Cerebellar nuclear complex (tissue), 1 donor: ENCODE data around the gene KIAA0930.
"Not testable (repeated sequence)": the region's sequence is repeated elsewhere in the genome, so short reads cannot be mapped to it uniquely, and the experiment has no call there.

Source experiments
- DNase-seq, 2 experiments: peaks; one replicate each; lab custom pipeline; 2025; lab: John Stamatoyannopoulos, UW

Gene KIAA0930

DNA sequence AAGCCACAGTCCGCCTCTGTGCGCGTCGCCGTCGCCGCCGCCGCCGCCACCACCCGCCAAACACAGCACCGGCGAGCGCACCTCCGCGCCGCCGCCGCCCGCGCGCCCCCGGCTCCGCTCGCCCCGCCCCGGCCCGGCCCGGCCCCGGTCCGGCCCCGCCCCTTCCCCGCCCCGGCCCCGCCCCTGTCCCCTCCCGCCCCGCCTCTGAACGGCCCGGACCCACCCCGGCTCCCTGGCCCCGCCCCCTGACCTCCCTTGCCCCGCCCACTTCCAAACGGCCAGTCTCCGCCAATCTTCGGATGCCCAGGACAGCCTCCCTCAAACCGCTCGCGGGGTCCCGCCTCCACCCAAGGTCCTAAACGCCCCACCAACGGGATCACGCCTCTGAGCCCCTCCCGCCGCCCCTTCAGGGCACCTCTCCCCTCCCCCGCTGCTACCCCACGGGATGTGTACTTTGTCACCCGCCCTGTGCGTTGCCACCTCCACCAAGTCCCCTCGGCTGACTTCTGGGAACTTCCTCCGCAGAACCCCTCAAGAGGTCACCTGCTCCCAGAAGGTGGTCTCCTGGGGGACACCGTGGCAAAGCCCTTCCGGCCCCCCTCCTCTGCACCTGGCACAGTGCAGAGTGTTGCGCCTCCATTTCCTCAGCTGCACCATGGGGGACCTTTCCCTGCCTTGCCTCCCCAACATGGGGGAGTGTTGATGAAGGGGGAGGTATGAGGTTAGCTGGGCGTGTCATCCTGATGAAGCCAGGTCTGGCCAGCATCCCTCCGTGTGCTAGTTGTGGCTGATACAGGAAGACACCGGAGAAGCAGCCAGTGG lies at the start of gene KIAA0930:
Gene KIAA0930, minus strand, starts transcription at position 85 of the 822 bp plus-strand sequence. CDS start 191 bp downstream, outside the sequence.
- no peak for DNase-seq

- DNase-seq, result no peak
These were observed 46.3 kb upstream of the KIAA0930 start for GRCh38 chr22:45286854-45287551.

DNA sequence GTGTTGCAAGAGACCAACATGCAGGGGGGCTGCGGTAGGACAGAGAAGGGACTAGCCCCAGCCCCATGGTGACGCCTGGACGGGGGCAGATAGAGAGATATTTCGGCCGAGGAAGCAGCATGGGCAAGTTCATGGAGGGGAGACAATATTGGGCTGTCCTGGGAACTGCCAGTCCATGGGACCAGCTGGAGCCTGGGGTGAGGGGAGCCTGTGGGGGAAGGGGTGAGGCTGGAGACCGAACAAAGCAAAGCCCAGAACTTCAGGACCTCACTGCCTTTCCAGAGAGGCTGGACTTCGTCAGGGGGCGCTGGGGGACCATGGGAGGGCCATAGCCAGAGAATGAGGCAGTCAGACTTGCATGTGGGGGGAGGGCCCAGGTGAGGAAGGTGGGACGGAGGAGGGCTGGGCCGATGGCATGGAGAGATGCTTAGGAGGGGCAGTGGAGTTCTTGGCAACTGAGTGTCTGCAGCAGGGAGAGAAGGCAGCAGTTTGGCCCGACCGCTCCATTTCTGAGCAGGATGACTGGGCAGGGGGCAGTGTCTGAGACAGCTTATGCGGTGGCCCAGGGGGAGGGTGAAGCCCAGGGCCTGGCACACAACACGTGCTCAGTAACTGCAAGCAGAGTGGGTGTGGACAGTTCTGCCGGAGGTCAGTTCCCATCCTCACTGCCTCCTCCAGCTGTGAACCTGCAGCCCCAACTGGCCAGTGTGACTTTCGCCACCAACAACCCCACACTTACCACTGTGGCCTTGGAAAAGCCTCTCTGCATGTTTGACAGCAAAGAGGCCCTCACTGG lies 44.8 kb upstream of the KIAA0930 start:
- no peak for DNase-seq

- DNase-seq, result no peak
These were observed 44.1 kb upstream of the KIAA0930 start, which contains the start of gene UPK3A for GRCh38 chr22:45284705-45285262. Gene UPK3A (plus strand): TSS chr22:45284949. CDS start chr22:45285014, 65 bp downstream.

- no peak for DNase-seq
These were observed 40.3 kb upstream of the KIAA0930 start for GRCh38 chr22:45281010-45281409.

DNA sequence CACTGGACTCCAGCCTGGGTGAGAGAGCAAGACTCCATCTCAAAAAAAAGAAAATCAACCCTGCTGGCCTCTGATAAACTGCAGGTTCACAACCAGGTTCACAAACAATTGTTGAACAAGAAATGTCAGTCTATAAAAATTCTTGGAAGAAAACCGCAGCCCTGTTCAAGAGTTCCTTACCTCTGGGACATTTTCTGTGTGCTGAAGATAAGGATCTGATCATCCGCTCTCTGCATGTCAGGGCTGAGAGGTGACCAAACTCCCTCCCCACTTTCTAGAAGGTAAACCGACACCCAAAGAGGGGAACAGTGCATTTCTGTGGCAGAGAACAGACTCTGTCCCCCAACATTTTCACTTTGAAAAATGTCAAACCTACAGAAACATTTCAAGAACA lies 39.9 kb upstream of the KIAA0930 start:
- no peak for DNase-seq

GRCh38 chr22:45278125-45278524 lies 37.4 kb upstream of the KIAA0930 start:
- DNase-seq, result no peak

- not testable (repeated sequence) for DNase-seq
These were observed 37.0 kb upstream of the KIAA0930 start for GRCh38 chr22:45277720-45278119.

DNA sequence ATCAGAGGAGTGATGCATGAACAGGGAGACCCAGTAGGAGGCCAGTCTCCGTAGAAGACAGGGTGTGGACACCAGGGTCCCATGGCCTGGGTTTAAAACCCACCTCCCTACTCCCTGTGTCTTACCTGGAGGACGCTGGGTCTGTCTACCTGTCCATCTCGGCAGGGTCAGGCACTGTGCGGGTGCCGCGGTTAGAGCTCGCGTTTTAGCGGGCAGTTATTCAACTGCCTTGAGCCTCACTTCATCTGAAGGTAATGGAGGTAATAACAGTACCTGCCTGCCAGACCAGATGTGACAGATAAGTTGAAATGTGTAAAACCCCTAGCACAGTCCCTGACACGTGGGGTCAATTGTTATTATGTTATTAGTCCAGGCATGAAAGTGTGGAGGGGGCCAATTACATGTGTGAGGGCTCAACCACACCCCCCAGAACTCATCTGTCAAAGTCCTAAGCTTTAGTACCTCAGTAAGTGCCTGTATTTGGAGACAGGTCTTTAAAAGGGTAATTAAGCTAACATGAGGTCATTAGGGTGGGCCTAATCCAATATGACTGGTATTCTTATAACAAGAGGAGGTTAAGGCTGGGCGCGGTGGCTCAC lies 35.9 kb upstream of the KIAA0930 start:
- no peak for DNase-seq

DNA sequence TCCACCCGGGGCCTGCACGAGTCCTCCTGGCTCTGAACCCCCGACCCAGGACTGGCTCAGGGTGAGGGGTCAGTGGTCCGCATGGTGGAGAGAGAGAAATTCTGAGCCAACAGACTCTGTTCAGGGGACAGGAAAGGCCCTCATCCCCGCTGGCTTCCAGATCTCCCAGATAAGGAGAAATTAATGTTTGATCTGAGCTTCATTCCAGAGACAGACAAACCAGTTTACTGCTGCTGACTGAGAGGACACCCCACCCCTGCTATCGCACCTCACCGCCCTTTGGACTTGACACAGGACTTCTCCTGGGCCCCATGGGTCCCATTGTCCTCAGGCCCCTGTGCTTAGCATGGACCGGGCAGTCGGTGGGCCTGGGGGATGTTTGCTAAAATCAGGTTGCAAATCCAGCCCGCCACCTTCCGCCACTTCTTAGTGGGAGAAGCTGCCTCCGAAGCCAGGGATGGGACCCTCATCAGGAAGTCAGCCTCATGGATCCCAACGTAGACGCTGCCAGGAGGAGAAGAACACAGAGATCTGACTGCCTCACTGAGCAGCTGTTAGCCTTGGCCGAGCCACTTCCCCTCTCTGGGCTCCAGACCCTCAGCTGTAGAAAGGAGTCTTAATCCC lies 32.9 kb upstream of the KIAA0930 start:
- DNase-seq, result no peak

- no peak for DNase-seq
These were observed 31.8 kb upstream of the KIAA0930 start for GRCh38 chr22:45272498-45272897.

- no peak for DNase-seq
These were observed 31.0 kb upstream of the KIAA0930 start for GRCh38 chr22:45271667-45272201.

DNA sequence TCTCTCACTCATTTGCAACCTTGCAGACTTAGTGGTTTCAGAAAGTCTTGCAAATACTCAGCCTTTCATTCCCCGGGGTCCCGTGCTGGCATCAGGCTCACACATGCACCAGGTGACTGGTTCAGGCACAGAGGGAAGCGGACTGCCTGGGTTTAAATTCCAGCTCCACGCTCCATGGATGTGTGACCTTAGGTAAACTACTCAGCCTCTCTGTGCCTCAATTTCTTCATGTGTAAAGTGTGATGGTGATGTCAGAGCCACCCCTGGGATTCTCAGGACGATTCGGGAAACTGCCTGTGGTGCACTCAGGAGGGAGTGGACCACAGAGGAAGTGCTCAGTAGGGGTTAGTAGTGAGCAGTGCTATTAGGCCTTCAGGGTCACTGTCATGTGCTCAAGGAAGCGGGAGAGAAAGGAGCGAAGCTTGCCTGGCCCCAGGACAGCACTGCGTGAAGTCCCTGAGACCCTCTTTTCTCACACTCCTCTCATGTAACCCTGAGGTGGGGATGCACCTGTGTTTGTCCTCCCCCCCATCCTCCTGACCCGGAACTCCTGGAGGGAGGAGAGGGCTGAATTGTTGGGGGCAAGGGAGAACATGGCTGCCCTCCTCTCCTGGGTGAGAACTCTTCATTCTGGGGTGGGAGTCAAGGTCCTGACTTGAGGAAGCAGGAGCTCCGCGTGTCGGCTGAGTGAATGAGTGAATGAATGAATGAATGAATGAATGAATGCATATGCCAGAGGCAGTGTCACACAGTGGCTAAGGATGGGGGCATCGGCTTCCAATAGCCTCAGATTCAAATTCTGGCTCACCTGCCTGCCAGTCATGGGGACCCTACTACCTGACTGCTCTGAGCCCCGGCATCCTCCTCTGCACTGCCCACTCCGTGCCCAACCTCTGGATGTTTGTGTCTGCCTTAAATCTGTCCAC lies 29.7 kb upstream of the KIAA0930 start:
- DNase-seq, result no peak

DNA sequence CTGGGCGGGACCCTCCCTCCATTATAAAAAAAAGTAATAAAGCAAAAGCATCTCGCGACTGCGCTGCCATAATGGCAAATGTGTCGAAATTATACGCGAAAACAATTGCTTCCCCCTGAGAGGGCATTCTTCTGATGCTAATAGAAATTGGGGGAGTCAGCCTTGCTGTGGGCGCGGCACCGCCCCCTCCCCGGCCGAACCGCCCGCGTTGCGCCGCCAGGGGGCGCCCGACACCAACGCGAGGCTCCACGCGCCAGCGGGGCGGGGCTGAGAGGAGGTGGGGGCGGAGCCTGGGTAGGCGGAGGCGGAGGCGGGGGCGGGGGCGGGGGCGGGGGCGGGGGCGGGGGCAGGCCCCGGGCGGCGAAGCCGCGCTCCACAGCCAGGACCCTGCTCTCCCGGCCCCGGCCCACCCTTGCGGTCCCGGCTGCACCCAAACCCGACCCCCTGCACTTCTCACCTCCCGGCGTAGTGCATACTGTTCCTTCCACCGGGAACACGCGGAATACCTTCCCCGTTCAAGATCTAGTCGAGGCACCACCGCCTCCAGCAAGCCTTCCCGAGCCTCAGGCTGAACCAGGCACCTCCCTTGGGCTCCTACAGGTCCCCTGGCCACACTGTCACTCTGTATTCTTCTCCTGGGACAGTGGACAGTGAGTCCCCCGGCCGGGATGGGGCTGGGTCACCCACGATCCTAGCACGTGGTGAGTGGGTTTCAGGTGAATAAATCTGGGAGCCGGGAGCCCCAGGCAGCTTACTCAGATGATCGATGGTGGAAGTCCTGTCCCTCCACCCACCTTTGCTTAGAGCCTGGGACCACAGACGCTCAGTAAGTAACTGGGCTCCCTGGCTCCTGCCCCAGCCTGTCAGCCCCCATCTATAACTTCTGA lies 28.5 kb upstream of the KIAA0930 start:
- no peak for DNase-seq

DNA sequence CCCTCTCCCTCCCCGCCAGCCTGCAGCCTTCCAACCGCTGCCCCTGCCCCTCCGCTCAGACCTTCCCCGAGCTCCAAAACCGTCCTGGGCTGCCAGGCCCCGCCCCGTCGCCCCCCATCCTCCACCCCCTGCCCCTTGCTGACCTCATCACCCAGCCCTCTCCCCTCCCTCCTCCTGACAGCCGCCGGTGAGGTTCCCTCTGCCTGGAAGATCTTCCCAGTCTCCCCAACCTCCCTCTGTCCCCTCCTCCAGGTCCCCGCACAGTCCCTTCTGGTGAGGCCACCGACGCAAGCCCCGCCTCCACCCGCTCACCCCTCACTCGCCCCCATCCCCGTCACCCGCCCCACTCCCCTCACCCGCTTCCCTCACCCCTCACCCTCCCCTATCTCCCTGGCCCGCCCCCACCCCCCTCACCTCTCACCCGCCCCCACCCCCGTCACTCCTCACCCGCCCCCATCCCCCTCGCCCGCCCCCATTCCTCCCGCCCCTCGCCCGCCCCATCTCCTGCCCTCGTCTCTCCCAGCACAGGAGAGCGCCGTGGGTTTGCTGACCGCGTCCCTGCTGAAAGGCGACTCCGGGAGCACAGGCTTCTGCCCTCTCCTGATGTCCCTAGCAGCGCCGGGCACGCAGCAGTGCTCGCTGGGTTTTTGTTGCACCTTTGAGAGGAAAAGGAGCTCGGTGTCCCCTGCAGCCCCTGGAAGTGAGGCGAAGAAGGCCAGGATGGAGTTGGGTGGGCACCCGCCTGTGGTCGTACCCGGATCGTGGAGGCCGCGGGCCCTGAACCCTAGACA lies 27.7 kb upstream of the KIAA0930 start:
- no peak for DNase-seq

DNA sequence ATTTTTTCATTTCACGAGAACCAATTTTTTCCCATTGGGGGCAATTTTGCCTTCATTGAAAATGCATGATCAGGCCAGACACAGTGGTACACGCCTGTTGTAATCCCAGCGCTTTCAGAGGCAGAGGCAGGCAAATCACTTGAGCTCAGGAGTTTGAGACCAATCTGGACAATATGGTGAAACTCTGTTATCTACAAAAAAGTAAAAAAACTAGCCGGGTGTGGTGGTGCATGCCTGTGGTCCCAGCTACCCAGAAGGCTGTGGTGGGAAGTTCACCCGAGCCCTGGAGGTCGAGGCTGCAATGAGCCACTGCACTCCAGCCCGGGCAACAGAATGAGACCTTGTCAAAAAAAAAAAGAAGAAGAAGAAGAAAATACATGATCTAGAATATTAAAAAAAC lies 24.8 kb upstream of the KIAA0930 start:
- DNase-seq, result no peak

- no peak for DNase-seq
These were observed 23.0 kb upstream of the KIAA0930 start for GRCh38 chr22:45263463-45264269.
